Liver (tissue), 3 donors: ENCODE data around the gene DMRTA2.

ENCODE experiments used
- HNF4A ChIP-seq, 2 donors: conservative IDR thresholded peaks; 2 replicates each; pipeline ENCODE4 v1.6.1; 2016; ENCODE audit warnings: antibody characterized with exemption in 2 of 2, mild to moderate bottlenecking in 2 of 2
- JUND ChIP-seq, 2 donors: IDR thresholded peaks; 2 replicates each; pipeline ENCODE4 v1.6.1; 2016; ENCODE audit warnings: antibody characterized with exemption in 2 of 2
- TF ChIP-seq, protein P1 (sequence below): fragments of 150-350 bp; IDR thresholded peaks from 2 replicates; pipeline ENCODE4 v1.5.1; 2017; ENCODE audit warnings: improper control_type of control experiment, low read depth, low read length; ENCODE audit not compliant: missing input control
- TF ChIP-seq, protein P2 (sequence below): IDR thresholded peaks from 2 replicates; pipeline ENCODE4 v1.6.1; 2016; ENCODE audit warnings: antibody characterized with exemption
- donor health status: healthy.
- donor health status: healthy.

DNA sequence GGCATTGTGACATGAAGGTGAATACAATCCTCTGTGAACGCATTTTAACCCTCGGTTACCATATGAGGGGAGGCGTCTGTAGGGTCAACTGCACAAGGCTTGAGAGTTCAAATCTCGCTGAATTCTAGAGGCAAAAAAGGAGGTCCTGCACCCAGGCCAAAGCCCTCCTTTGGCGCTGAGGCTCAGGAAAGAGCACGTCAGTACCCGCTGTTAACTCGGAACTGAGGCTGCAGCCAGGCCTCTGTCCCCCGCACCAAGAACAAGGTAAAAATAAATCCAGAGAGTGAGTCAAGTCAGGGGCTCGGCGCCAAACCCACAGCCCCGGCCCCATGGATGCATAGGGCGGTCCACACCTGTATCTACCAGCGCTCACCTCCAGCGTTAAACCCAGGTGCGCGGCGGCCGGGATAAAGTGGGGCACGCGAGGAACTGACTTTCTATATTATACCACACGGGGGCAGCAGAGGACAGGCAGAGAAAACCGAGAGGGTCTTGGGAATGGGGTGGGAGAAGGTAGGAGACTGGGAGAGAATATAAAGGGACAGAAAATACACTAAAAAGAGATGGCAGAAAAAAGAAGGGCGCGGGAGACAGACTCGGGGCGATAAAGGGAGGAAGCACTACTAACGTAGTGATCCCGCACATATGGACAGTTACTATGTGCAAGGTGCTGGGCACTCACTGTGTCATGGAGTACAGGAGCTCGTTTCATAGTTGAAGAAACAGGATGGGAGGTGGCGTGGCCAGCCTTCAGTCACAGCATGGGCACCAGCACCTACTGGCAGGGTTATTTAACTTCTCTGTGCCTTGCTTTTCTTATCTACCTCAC, 54.9 kb downstream of the DMRTA2 start:
- TF ChIP-seq, protein P1, sequence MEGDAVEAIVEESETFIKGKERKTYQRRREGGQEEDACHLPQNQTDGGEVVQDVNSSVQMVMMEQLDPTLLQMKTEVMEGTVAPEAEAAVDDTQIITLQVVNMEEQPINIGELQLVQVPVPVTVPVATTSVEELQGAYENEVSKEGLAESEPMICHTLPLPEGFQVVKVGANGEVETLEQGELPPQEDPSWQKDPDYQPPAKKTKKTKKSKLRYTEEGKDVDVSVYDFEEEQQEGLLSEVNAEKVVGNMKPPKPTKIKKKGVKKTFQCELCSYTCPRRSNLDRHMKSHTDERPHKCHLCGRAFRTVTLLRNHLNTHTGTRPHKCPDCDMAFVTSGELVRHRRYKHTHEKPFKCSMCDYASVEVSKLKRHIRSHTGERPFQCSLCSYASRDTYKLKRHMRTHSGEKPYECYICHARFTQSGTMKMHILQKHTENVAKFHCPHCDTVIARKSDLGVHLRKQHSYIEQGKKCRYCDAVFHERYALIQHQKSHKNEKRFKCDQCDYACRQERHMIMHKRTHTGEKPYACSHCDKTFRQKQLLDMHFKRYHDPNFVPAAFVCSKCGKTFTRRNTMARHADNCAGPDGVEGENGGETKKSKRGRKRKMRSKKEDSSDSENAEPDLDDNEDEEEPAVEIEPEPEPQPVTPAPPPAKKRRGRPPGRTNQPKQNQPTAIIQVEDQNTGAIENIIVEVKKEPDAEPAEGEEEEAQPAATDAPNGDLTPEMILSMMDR: peak; percentile 75
- TF ChIP-seq JUND (IDR thresholded peaks at IDR 0.05): no peak
- TF ChIP-seq HNF4A (conservative IDR thresholded peaks at IDR 0.05): no peak
- TF ChIP-seq, protein P2, sequence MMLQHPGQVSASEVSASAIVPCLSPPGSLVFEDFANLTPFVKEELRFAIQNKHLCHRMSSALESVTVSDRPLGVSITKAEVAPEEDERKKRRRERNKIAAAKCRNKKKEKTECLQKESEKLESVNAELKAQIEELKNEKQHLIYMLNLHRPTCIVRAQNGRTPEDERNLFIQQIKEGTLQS: no peak
